NCI-H510A treated with DMSO at 0.1 percent for 48 hours (cell line): Measurements from ENCODE around the gene OR1D5.
"Not testable (repeated sequence)": the region's sequence is repeated elsewhere in the genome, so short reads cannot be mapped to it uniquely, and the experiment has no call there.

Source experiments
- DNase-seq: peaks from one replicate; lab custom pipeline; 2025; lab: John Stamatoyannopoulos, UW

Gene OR1D5

DNA sequence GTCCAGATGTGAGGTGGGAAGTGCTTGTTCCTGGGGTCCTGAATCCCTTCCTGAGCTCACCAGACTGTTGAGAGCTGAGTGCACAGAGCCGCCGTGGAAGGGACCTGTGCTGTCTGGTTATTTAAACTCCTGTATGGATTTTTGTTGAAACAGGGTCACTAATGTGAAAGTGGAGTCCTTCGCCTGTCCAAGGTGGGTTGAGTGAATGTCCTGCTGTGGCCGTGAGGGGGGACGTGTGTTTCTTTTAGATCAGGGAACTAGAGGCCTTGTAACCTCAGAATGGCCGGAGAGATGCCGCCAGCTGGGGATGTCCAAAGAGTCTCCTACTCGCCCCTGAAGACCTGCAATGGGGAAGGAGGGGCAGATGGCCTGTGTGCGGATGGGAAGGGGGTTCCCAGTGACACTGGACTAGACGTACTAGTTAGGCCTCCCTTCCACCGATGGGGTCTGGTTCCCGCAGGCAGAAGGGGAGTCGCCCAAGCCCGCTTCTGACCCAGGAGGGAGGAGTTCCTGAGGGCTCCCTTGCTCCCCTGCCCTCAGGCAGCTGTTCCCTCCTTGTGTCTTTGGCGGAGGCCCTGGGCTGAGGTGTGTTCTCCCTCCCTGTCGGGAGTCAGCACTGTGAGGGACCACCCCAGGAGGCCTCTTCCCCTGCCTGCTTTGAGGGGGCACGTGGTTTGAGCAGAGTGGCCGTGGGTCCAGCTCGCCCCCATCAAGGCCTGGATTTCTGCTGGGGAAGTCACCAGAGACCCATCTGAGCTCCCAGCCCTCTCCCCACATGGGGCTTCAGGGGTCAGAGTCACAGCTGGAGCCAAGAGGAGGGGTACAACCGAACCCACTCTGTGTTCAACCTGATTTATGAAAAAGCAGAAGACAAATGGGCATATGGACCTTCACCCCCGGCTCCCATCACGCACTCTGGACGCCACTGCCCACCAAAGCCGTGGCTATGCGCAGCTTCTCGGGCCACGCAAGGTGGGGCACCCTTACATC is 30.9 kb downstream of the OR1D5 start:
- DNase-seq, result no peak

- not testable (repeated sequence) for DNase-seq
Measured at GRCh38 chr17:3030852-3031470, 32.4 kb downstream of the OR1D5 start.

- DNase-seq, result no peak
Measured at GRCh38 chr17:3030096-3030495, 33.3 kb downstream of the OR1D5 start.

DNA sequence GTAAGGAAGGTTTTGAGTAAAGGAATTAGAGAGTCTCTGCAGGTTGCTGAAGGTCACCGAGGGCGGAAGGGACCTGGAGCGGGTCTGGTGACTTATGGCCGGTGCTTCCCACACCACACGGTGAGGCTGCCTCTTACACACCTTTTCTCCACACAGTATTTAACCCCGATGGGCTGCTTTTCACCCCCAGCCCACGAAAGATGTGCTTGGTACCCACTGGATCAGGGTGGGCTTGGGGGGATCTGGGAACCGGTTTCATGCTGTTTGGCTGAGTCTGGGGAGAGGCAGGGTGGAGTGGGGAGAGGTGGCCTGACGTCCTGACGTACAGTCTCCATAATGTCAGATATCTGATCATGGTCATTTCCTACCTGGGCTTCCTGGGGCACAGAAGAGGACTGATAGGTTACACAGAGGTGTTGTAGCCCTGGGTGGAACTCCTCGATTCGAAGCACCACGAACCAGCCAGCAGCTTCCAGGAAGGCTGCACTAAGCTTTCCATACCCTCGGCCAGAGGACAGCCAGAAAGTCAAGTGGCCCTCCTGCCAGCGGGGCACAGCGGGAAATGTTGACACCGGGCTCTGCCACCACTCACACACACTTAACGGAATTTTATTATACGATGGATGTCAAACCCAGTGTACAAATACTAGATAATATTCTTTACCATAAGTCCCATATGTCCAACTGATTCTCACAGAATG is 34.0 kb downstream of the OR1D5 start:
- DNase-seq, result peak; percentile 74

DNA sequence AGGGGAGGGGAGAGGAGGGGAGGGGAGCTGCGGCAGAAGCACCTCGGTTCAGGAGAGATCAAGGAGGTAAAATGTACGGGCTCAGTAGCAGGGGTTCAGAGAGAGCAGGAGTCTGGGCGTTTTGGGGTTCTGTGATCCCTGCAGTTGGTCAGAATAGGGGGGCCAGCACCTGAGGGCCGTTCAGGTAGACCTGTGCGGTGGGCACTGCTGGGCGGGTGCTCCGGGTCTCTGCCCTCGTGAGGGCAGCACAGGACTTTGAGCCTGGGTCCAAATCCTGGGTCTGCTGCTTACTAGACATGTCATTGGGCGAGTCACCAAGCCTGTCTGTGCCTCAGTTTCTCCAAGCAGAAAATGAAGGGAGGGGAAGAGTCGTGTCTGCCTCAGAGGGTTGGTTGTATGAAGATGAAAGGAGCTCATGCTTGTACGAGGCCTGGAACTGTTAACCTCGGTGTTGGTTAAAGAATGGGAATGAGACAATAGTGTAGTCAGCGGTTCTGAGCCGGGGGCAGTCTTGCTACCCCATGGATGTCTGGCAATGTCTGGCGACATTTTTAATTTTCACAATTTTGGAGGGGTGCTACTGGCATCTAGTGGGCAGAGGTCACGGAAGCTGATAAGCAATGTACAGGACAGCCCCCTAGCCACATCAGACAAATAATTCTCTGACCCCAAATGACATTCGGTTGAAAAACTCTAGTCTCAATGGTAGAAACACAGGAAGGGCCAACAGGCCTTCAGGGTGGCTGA is 35.4 kb downstream of the OR1D5 start:
- no peak for DNase-seq

DNA sequence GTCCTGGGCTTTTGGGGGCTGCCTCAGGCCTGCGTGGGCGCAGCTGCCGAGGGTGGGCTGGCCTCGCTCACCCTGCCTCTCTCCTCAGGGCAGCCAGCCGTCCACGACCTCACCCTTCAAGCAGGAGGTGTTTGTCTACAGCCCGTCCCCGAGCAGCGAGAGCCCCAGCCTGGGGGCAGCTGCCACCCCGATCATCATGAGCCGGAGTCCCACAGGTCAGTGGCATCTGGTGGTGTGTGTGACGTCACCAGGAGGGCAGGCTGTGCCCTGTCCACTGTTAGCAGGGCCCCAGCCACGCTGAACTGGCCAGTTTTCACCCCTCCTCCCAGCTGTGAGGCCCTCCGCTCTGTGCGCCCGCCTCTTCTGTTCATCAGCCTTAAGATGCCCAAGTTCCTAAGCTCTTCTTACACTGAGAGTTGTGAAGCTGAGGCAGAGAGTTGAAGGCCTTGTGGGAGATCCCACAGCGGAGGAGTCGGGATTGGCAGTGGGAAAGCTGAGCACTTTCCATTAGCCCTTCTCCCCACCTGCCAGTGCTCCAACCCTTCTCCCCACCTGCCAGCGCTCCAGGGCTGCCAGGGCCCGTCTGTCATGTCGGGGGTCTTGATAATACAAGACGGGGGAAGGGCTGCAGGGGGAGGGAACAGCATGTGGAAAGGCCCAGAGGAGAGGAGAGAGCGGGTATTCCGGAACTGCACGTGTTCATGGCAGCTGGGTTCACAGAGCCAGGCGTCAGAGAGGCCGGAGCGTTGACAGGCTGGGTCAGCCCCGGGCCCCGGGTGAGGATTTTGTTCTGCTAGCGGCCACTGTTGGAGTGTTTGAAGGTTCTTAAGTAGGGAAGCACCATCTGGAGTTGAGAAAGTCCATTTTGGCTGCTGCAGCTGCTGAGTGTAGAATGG is 36.3 kb downstream of the OR1D5 start:
- DNase-seq, result no peak

DNA sequence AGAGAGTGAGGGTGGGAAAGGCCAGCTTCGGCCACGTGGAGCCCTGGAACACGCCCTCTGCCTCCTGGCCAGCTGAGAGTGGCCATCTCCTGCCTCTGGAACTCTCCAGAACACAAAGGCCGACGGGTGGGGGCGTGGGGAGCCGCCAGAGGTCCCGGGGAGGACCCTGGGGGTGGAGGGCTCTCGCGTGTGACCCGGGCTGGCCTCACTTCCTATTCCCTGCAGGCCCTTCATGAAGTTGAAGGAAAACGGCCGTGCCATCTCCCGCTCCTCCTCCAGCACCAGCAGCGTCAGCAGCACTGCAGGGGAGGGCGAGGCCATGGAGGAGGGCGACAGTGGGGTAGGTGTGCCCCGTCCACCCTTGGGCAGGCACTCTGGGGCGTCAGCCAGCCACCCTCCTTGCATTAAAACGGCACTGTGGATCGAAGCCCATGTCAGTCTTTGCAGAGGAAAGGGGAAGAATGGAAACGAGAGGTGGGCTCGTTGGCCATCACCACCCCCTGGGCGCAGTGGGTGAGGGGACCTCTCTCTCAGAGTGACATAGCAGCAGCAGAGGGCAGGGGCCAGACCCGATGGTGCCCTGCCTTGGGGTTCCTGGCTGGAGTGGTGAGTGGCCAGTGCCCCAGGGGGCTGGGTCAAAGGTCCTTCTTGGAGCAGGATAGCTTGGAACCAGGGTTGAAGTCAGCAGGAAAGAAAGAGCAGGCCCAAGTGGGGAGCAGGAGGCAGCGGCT is 37.1 kb downstream of the OR1D5 start:
- no peak for DNase-seq

GRCh38 chr17:3025421-3026124 is 37.8 kb downstream of the OR1D5 start:
- no peak for DNase-seq

DNA sequence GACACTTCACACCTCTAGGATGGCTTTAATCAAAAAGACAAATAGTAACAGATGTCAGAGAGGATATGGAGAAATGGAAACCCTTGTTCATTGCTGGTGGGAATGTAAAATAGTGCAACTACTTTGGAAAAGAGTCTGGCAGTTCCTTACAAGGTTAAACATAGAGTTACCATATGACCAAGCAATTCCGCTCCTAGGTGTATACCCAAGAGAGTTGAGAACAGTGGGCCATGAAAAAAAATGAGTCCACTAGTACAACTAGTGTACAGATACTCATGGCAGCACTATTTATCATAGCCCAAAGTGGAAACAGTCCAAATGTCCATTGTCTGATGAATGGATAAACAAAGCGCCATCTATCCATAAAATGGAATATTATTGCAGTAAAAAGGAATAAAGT is 39.1 kb downstream of the OR1D5 start:
- no peak for DNase-seq

GRCh38 chr17:3022197-3022596 is 41.2 kb downstream of the OR1D5 start:
- DNase-seq, result no peak

- no peak for DNase-seq
Measured at GRCh38 chr17:3020381-3020780, 43.0 kb downstream of the OR1D5 start.

DNA sequence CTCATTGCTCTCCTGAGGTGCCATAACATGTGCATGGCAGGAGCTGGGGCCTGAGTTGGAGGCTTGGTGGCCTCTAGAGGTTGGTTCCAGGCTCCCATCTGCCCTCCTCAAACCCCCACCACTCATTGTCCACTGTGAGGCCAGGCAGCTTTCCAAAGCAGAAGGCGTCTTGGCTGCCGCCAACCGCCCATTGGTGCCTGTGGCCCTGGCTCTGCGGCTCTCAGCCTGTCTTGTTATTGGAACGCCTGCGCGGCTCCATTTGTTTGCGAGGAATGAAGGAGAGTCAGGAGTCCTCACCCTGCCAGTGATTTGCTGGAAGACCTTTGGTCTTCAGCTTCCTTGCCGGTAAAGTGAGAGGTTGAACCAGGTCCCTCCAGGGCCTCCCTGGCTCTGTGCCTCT is 43.6 kb downstream of the OR1D5 start:
- DNase-seq, result no peak

GRCh38 chr17:3017936-3018335 is 45.5 kb downstream of the OR1D5 start:
- DNase-seq, result no peak

DNA sequence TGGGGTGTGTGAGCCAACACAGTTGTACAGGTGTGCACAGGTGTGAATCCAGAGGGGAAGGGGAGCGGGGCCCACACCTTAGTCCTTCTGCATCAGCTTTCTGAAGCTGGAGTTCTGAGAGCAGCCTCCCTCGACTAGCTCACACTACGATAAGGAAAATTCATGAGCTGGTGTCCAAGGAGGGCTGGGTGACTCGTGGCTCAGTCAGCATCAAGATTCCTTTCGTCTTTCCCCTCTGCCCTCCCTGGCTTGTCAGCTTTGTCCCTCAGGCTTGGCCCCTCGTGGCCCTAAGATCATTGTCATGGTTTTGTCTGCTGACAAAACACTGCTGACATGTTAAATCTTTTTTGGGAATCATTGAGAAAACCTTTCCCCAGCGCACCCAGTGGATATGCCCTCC is 47.5 kb downstream of the OR1D5 start:
- no peak for DNase-seq

DNA sequence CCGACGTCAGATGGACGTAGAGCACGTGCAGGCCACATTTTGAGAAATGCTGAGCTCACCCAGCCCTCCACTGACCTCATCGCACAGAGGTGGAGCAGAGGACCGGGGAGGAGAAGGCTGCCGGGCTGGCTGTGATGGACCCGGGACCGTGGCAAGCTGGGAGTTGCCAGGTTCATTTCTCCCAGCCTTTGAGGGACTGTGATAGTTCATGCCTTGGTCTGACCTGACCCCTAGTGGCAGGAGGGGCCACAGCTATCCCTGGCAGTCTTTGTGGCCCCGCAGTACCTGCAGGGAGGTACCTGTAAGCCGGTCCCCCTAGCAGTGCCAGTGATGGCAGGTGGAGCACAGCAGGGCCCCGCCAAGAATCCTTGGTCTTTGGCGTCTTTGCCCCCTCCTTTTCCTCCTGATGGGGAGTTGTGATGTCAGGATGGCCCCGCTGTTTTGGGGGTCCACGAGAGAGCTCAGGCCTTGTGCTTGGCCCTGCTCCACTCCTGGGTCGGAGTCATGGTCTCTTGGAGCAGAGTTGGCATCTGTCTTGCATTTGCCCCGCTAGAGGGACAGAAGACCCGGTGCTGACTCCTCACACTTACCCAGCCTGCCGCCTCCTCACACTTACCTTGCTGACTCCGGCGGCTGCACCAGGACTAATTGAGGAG is 50.4 kb downstream of the OR1D5 start:
- peak; percentile 68 for DNase-seq
